Stimulated activated effector memory CD8-positive, alpha-beta T cell treated with anti-CD3 and anti-CD28 coated beads, Interleukin-12 subunit alpha, Interleukin-12 subunit beta, amount 100 ng/mL, for 72 hours (primary cell): ENCODE results near the gene CBX5.
"Not testable (repeated sequence)": the region's sequence is repeated elsewhere in the genome, so short reads cannot be mapped to it uniquely, and the experiment has no call there.

Source experiments
- ATAC-seq: fragments of 150-1000 bp; cut with Tn5 transposase; 2 replicates; pipeline ENCODE4 v1.10.0; 2021
- DNase-seq, 2 donors: peaks; one replicate each; pipeline ENCODE4 v3.0.0; 2021 to 2022; ENCODE audit warnings: low spot score in 2 of 2
- H3K27ac Mint-ChIP-seq: one replicate; pipeline ENCODE4 v1.8.0; 2022; ENCODE audit warnings: mild to moderate bottlenecking, mixed read lengths
- H3K36me3 Mint-ChIP-seq: one replicate; pipeline ENCODE4 v1.8.0; 2022; ENCODE audit warnings: mild to moderate bottlenecking, mixed read lengths
- H3K4me1 Mint-ChIP-seq: one replicate; pipeline ENCODE4 v1.8.0; 2022; ENCODE audit warnings: mixed read lengths
- H3K4me3 Mint-ChIP-seq: one replicate; pipeline ENCODE4 v1.8.0; 2022; ENCODE audit warnings: mild to moderate bottlenecking, mixed read lengths
- H3K9me3 Mint-ChIP-seq: one replicate; pipeline ENCODE4 v1.8.0; 2022; ENCODE audit warnings: mixed read lengths

CBX5 gene

GRCh38 chr12:54279632-54280467 lies at the start of gene CBX5:
Gene CBX5, minus strand, starts transcription at chr12:54280122. Its CDS starts 22,472 bp downstream, at chr12:54257650.
- peaks cover 51% of the 10 kb centered on the region for H3K4me1 Mint-ChIP-seq
- H3K27ac Mint-ChIP-seq, result no peak within 1 kb of the TSS
- H3K4me3 Mint-ChIP-seq, result no peak within 1 kb of the TSS
- H3K9me3 Mint-ChIP-seq, result no peaks in the 10 kb centered on the region
- no peaks in the 10 kb centered on the region for H3K36me3 Mint-ChIP-seq
- ATAC-seq, result peak; percentile 84
- DNase-seq, result peak; percentile 98 to 100

- ATAC-seq, result no peak
- H3K9me3 Mint-ChIP-seq, result no peaks in the 10 kb centered on the region
- no peak for DNase-seq
- H3K27ac Mint-ChIP-seq, result peak overlapping the region; percentile 33
- peaks cover 32% of the 10 kb centered on the region for H3K36me3 Mint-ChIP-seq
- H3K4me1 Mint-ChIP-seq, result peaks cover 59% of the 10 kb centered on the region
- no peak overlapping the region for H3K4me3 Mint-ChIP-seq
Observed at GRCh38 chr12:54328595-54329337, 48.8 kb upstream of the CBX5 start.

GRCh38 chr12:54325442-54326109 lies 45.7 kb upstream of the CBX5 start:
- H3K36me3 Mint-ChIP-seq, result peaks cover 22% of the 10 kb centered on the region
- not testable (repeated sequence) for DNase-seq, H3K9me3 Mint-ChIP-seq, ATAC-seq
- peak overlapping the region; percentile 95 for H3K4me3 Mint-ChIP-seq
- H3K4me1 Mint-ChIP-seq, result peaks cover 42% of the 10 kb centered on the region
- peak overlapping the region; percentile 98 for H3K27ac Mint-ChIP-seq

GRCh38 chr12:54324617-54325441 lies 44.9 kb upstream of the CBX5 start, which contains the start of gene COPZ1:
Gene COPZ1, plus strand, starts transcription at chr12:54325131. Its CDS starts 33 bp downstream, at chr12:54325164.
- no peaks in the 10 kb centered on the region for H3K9me3 Mint-ChIP-seq
- H3K4me3 Mint-ChIP-seq, result peak within 1 kb of the TSS; percentile 95
- ATAC-seq, result peak; percentile 98
- peaks cover 22% of the 10 kb centered on the region for H3K36me3 Mint-ChIP-seq
- H3K4me1 Mint-ChIP-seq, result peaks cover 35% of the 10 kb centered on the region
- H3K27ac Mint-ChIP-seq, result peak within 1 kb of the TSS; percentile 98
- peak; percentile 74 to 94 for DNase-seq

GRCh38 chr12:54321363-54321762 lies 41.4 kb upstream of the CBX5 start:
- H3K27ac Mint-ChIP-seq, result no peak overlapping the region
- DNase-seq, result no peak
- no peak for ATAC-seq
- H3K9me3 Mint-ChIP-seq, result no peaks in the 10 kb centered on the region
- H3K36me3 Mint-ChIP-seq, result peaks cover 13% of the 10 kb centered on the region
- H3K4me1 Mint-ChIP-seq, result peaks cover 12% of the 10 kb centered on the region
- no peak overlapping the region for H3K4me3 Mint-ChIP-seq

- not testable (repeated sequence) for H3K4me3 Mint-ChIP-seq, H3K9me3 Mint-ChIP-seq, H3K4me1 Mint-ChIP-seq, H3K36me3 Mint-ChIP-seq, DNase-seq, ATAC-seq, H3K27ac Mint-ChIP-seq
Observed at GRCh38 chr12:54312309-54312708, 32.4 kb upstream of the CBX5 start.

GRCh38 chr12:54311051-54311450 lies 31.1 kb upstream of the CBX5 start:
- no peak for DNase-seq
- Mint-ChIP-seq H3K36me3 (no peaks in the 10 kb centered on the region), H3K4me3 (no peak overlapping the region), H3K9me3 (no peaks in the 10 kb centered on the region), H3K4me1 (peaks cover 14% of the 10 kb centered on the region), H3K27ac (no peak overlapping the region)
- no peak for ATAC-seq

GRCh38 chr12:54306925-54307741 lies 27.2 kb upstream of the CBX5 start:
- peak overlapping the region; percentile 3 for H3K4me3 Mint-ChIP-seq
- no peaks in the 10 kb centered on the region for H3K9me3 Mint-ChIP-seq
- H3K27ac Mint-ChIP-seq, result peak overlapping the region; percentile 80
- DNase-seq (peak in 1 of 2 donors; percentile 69), ATAC-seq (peak; percentile 83)
- H3K4me1 Mint-ChIP-seq, result peaks cover 38% of the 10 kb centered on the region
- no peaks in the 10 kb centered on the region for H3K36me3 Mint-ChIP-seq

GRCh38 chr12:54304187-54304810 lies 24.4 kb upstream of the CBX5 start:
- H3K9me3 Mint-ChIP-seq, result no peaks in the 10 kb centered on the region
- peaks cover 63% of the 10 kb centered on the region for H3K4me1 Mint-ChIP-seq
- H3K4me3 Mint-ChIP-seq, result peak overlapping the region; percentile 13
- DNase-seq (no peak), ATAC-seq (peak; percentile 60)
- H3K27ac Mint-ChIP-seq, result no peak overlapping the region
- no peaks in the 10 kb centered on the region for H3K36me3 Mint-ChIP-seq

- peaks cover 63% of the 10 kb centered on the region for H3K4me1 Mint-ChIP-seq
- no peaks in the 10 kb centered on the region for H3K9me3 Mint-ChIP-seq
- H3K4me3 Mint-ChIP-seq, result no peak overlapping the region
- H3K27ac Mint-ChIP-seq, result no peak overlapping the region
- no peaks in the 10 kb centered on the region for H3K36me3 Mint-ChIP-seq
- no peak for DNase-seq
- no peak for ATAC-seq
Observed at GRCh38 chr12:54303640-54304039, 23.7 kb upstream of the CBX5 start.

- peak overlapping the region; percentile 45 for H3K4me3 Mint-ChIP-seq
- no peak for DNase-seq
- H3K9me3 Mint-ChIP-seq, result no peaks in the 10 kb centered on the region
- no peak for ATAC-seq
- H3K4me1 Mint-ChIP-seq, result peaks cover 54% of the 10 kb centered on the region
- H3K27ac Mint-ChIP-seq, result no peak overlapping the region
- no peaks in the 10 kb centered on the region for H3K36me3 Mint-ChIP-seq
Observed at GRCh38 chr12:54301428-54302048, 21.6 kb upstream of the CBX5 start.

- H3K27ac Mint-ChIP-seq, result no peak within 1 kb of the TSS
- H3K9me3 Mint-ChIP-seq, result no peaks in the 10 kb centered on the region
Observed at GRCh38 chr12:54300732-54301427, 21.0 kb upstream of the CBX5 start, which contains the start of gene NFE2. Gene NFE2, minus strand, starts transcription at chr12:54301015. Its CDS starts 5,767 bp downstream, at chr12:54295248.

More at GRCh38 chr12:54300732-54301427, 21.0 kb upstream of the CBX5 start, which contains the start of gene NFE2:
- ATAC-seq (peak; percentile 74), DNase-seq (no peak)
- peaks cover 54% of the 10 kb centered on the region for H3K4me1 Mint-ChIP-seq
- H3K4me3 Mint-ChIP-seq, result peak within 1 kb of the TSS; percentile 45
- H3K36me3 Mint-ChIP-seq, result no peaks in the 10 kb centered on the region
